OCI-LY3 (cell line): ENCODE data around the gene KDSR.

Source experiments
- H2AFZ ChIP-seq: fragments of 200-600, 300-600 bp; shearing (Covaris generic); 2 replicates; pipeline ENCODE4 v1.6.0; 2014; ENCODE audit warnings: antibody characterized with exemption, low read depth, low read length
- H3K27ac ChIP-seq: fragments of 200-600, 300-600 bp; sonication (generic); 2 replicates; pipeline ENCODE4 v1.5.1; 2014; ENCODE audit warnings: mild to moderate bottlenecking, low read length, moderate library complexity, mixed read lengths
- H3K27me3 ChIP-seq: fragments of 200-600, 300-600 bp; sonication (generic); 2 replicates; pipeline ENCODE4 v1.6.1; 2014; ENCODE audit warnings: low read depth, low read length, mixed read lengths
- H3K36me3 ChIP-seq: fragments of 200-600, 300-600 bp; sonication (generic); replicated peaks from 2 replicates; pipeline ENCODE3; 2014; ENCODE audit warnings: low read depth, low read length, mixed read lengths
- H3K4me1 ChIP-seq: fragments of 300-600, 200-600 bp; sonication (generic); 2 replicates; pipeline ENCODE4 v1.6.1; 2014; ENCODE audit warnings: low read length, mixed read lengths
- H3K4me2 ChIP-seq: fragments of 200-600, 300-600 bp; sonication (generic); 2 replicates; pipeline ENCODE4 v1.6.1; 2014; ENCODE audit warnings: low read length, mixed read lengths
- H3K4me3 ChIP-seq: fragments of 300-600, 200-600 bp; sonication (generic); 2 replicates; pipeline ENCODE4 v1.5.1; 2014; ENCODE audit warnings: antibody characterized with exemption, mild to moderate bottlenecking, low read length, moderate library complexity
- H3K79me2 ChIP-seq: fragments of 300-600, 200-600 bp; shearing (Covaris generic); 2 replicates; pipeline ENCODE4 v1.6.1; 2014; ENCODE audit warnings: mild to moderate bottlenecking, low read length, mixed read lengths
- H3K9ac ChIP-seq: fragments of 300-600, 200-600 bp; shearing (Covaris generic); 2 replicates; pipeline ENCODE4 v1.6.0; 2014; ENCODE audit warnings: mild to moderate bottlenecking, low read length, moderate library complexity
- H3K9me3 ChIP-seq: fragments of 200-600, 300-600 bp; shearing (Covaris generic); 2 replicates; pipeline ENCODE4 v1.6.1; 2014; ENCODE audit warnings: low read length, mixed read lengths; ENCODE audit not compliant: insufficient read depth
- H4K20me1 ChIP-seq: fragments of 200-600, 300-600 bp; sonication (generic); 2 replicates; pipeline ENCODE4 v1.6.1; 2016; ENCODE audit warnings: low read length, mixed read lengths; ENCODE audit not compliant: insufficient read depth
- CTCF ChIP-seq: fragments of 200-600, 300-600 bp; sonication (generic); IDR thresholded peaks from 2 replicates; pipeline ENCODE4 v1.5.1; 2014; ENCODE audit warnings: antibody characterized with exemption, low read length, low read depth
- EZH2phosphoT487 ChIP-seq: fragments of 200-600 bp; shearing (Covaris generic); IDR thresholded peaks from 2 replicates; pipeline ENCODE4 v1.6.1; 2018; ENCODE audit warnings: antibody characterized with exemption, mixed run types, low read depth

The KDSR gene

GRCh38 chr18:63322908-63323634 lies 43.9 kb downstream of the KDSR start:
- H3K4me2 ChIP-seq, result peak overlapping the region; percentile 84
- no peaks in the 10 kb centered on the region for H3K9me3 ChIP-seq
- H3K27me3 ChIP-seq, result no peaks in the 10 kb centered on the region
- no peaks in the 10 kb centered on the region for H4K20me1 ChIP-seq
- H3K4me3 ChIP-seq, result peak overlapping the region; percentile 76
- TF ChIP-seq CTCF (peak; percentile 99), EZH2phosphoT487 (no peak)
- peaks cover 32% of the 10 kb centered on the region for H3K4me1 ChIP-seq
- peak overlapping the region; percentile 30; the same call in 1 of the 2 replicates for H3K9ac ChIP-seq
- H3K36me3 ChIP-seq, result peaks cover 7% of the 10 kb centered on the region
- peak overlapping the region; percentile 52 for H3K27ac ChIP-seq
- peaks cover 35% of the 10 kb centered on the region for H3K79me2 ChIP-seq
- no peak overlapping the region for H2AFZ ChIP-seq

GRCh38 chr18:63322206-63322605 lies 44.8 kb downstream of the KDSR start:
- peak overlapping the region; percentile 76 for H3K4me3 ChIP-seq
- H2AFZ ChIP-seq, result no peak overlapping the region
- no peaks in the 10 kb centered on the region for H4K20me1 ChIP-seq
- peaks cover 32% of the 10 kb centered on the region for H3K4me1 ChIP-seq
- peaks cover 43% of the 10 kb centered on the region for H3K79me2 ChIP-seq
- peak overlapping the region; percentile 84 for H3K4me2 ChIP-seq
- TF ChIP-seq CTCF, result no peak
- TF ChIP-seq EZH2phosphoT487, result no peak
- peak overlapping the region; percentile 52 for H3K27ac ChIP-seq
- H3K9me3 ChIP-seq, result no peaks in the 10 kb centered on the region
- H3K27me3 ChIP-seq, result no peaks in the 10 kb centered on the region
- H3K9ac ChIP-seq, result peak overlapping the region; percentile 30; the same call in 1 of the 2 replicates
- H3K36me3 ChIP-seq, result peaks cover 15% of the 10 kb centered on the region

- H4K20me1 ChIP-seq, result no peaks in the 10 kb centered on the region
- H3K36me3 ChIP-seq, result peaks cover 24% of the 10 kb centered on the region
- TF ChIP-seq CTCF (no peak), EZH2phosphoT487 (no peak)
- H3K79me2 ChIP-seq, result peaks cover 53% of the 10 kb centered on the region
- H3K9ac ChIP-seq, result peak overlapping the region; percentile 71
- peaks cover 32% of the 10 kb centered on the region for H3K4me1 ChIP-seq
- H3K27me3 ChIP-seq, result no peaks in the 10 kb centered on the region
- H3K27ac ChIP-seq, result peak overlapping the region; percentile 52
- H3K9me3 ChIP-seq, result no peaks in the 10 kb centered on the region
- H3K4me3 ChIP-seq, result peak overlapping the region; percentile 76
- H3K4me2 ChIP-seq, result peak overlapping the region; percentile 84
- H2AFZ ChIP-seq, result no peak overlapping the region
Measured at GRCh38 chr18:63321291-63321690, 45.7 kb downstream of the KDSR start.

GRCh38 chr18:63320975-63321265 lies 46.1 kb downstream of the KDSR start:
- Histone ChIP-seq H3K9me3 (no peaks in the 10 kb centered on the region), H3K4me2 (peak overlapping the region; percentile 84), H3K27ac (peak overlapping the region; percentile 52), H3K36me3 (peaks cover 28% of the 10 kb centered on the region), H3K4me1 (peaks cover 32% of the 10 kb centered on the region), H3K27me3 (no peaks in the 10 kb centered on the region), H3K4me3 (peak overlapping the region; percentile 76), H2AFZ (peak overlapping the region; percentile 2; the same call in 1 of the 2 replicates), H3K9ac (peak overlapping the region; percentile 71), H3K79me2 (peaks cover 56% of the 10 kb centered on the region), H4K20me1 (no peaks in the 10 kb centered on the region)
- TF ChIP-seq CTCF (no peak), EZH2phosphoT487 (no peak)
